Esophagus muscularis mucosa (tissue), 4 donors: ENCODE measurements around the gene RNASET2. TPM values are rescaled to one million over a fixed set of nuclear protein-coding genes. Genes with fewer than 3 reads are reported as not detected.

Source experiments
- DNase-seq: peaks from one replicate; pipeline ENCODE4 v3.0.0-alpha.2; 2017; ENCODE audit errors: extremely low spot score
- H3K27ac ChIP-seq, 4 donors: fragments of 200-600 bp; sonication (generic); replicated peaks in 1 of 4; 1 replicate in 3 of 4; 2 replicates in 1 of 4; pipeline ENCODE4 v1.5.1; 2016 to 2019; ENCODE audit warnings: mild to moderate bottlenecking in 1 of 4
- H3K27me3 ChIP-seq, 4 donors: fragments of 200-600 bp; sonication (generic); one replicate each; pipeline versions ENCODE4 v1.5.1 to v1.6.0; 2016 to 2019
- H3K36me3 ChIP-seq, 4 donors: fragments of 200-600 bp; sonication (generic); one replicate each; pipeline ENCODE4 v1.5.1; 2016 to 2019
- H3K4me1 ChIP-seq, 4 donors: fragments of 200-600 bp; sonication (generic); one replicate each; pipeline ENCODE4 v1.5.1; 2016 to 2019
- H3K4me3 ChIP-seq, 4 donors: fragments of 200-600 bp; sonication (generic); 1 replicate in 2 of 4; 2 replicates in 2 of 4; pipeline ENCODE4 v1.5.1; 2016 to 2019; ENCODE audit warnings: mild to moderate bottlenecking in 4 of 4, moderate library complexity in 1 of 4
- H3K9me3 ChIP-seq, 4 donors: fragments of 200-600 bp; sonication (generic); 1 replicate in 3 of 4; 2 replicates in 1 of 4; pipeline ENCODE4 v1.5.1; 2016 to 2019
- EP300 ChIP-seq: sonication (generic); formaldehyde crosslinking; IDR thresholded peaks from one replicate; pipeline ENCODE4 v1.6.1; 2017; ENCODE audit warnings: antibody characterized with exemption
- POLR2A ChIP-seq: fragments of 450-650 bp; IDR thresholded peaks from one replicate; pipeline ENCODE4 v1.6.1; 2017; ENCODE audit warnings: antibody characterized with exemption, moderate library complexity, mild to moderate bottlenecking, low read depth
- POLR2AphosphoS5 ChIP-seq, 2 donors: sonication (generic); formaldehyde crosslinking; IDR thresholded peaks; one replicate each; pipeline ENCODE4 v1.6.1; 2017; ENCODE audit warnings: antibody characterized with exemption in 2 of 2
- WGBS: methylation state at CpG from one replicate; pipeline ENCODE4 v1.1.5; 2018; 5-methylcytosine and 5-hydroxymethylcytosine counted together
- intact Hi-C: fragments of 100-400 bp; cut with DNase I; formaldehyde crosslinking; loops from one replicate; pipeline ENCODE4 v1.15.1; 2023
- total RNA-seq, 4 donors: library from RNA; depleted of rRNA; stranded (reverse); fragments of >200 nt; gene quantifications; one replicate each; pipeline versions ENCODE4 v1.1.0 to v1.2.1, GENCODE V29; 2016
- TF ChIP-seq, protein P1 (sequence below), 3 experiments: fragments of 200-600 bp in 2 of 3; fragments of 450-650 bp in 1 of 3; sonication (generic) in 2 of 3; IDR thresholded peaks; one replicate each; pipeline ENCODE4 v1.5.1; 2017 to 2019; ENCODE audit warnings: antibody characterized with exemption in 3 of 3, mild to moderate bottlenecking in 2 of 3, moderate library complexity in 1 of 3

Gene RNASET2
- total RNA-seq, 4 donors from 2014 or later, result 24.1 to 54.5 (median 30.4) TPM

DNA sequence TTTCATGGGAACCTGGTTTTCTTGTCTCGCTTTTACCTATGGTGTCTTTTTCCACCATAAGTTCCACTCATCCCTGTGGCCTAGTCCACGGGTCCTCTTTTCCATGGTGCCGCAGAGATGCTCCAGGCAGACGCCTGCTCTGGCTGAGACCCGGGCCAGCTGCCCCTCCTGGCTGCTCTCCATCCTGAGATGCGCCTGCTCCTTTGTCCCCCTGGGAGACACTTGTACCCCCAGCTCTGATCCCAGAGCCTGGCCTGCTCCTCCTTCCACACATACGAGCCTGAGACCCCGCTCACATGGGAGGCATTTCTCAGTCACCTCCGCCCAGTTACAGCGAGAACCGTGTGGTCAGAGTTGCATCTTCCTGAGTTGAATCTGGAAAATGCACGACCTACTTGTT is 29.6 kb downstream of the RNASET2 start:
- Histone ChIP-seq H3K4me1 (peaks cover 0 to 7% (median 3%) of the 10 kb centered on the region in 4 donors), H3K4me3 (no peak overlapping the region), H3K27ac (no peak overlapping the region), H3K27me3 (no peaks in the 10 kb centered on the region), H3K36me3 (peaks cover 0 to 21% (median 9%) of the 10 kb centered on the region in 4 donors), H3K9me3 (no peaks in the 10 kb centered on the region)
- TF ChIP-seq POLR2A, result no peak
- TF ChIP-seq EP300, result no peak
- TF ChIP-seq, protein P1, sequence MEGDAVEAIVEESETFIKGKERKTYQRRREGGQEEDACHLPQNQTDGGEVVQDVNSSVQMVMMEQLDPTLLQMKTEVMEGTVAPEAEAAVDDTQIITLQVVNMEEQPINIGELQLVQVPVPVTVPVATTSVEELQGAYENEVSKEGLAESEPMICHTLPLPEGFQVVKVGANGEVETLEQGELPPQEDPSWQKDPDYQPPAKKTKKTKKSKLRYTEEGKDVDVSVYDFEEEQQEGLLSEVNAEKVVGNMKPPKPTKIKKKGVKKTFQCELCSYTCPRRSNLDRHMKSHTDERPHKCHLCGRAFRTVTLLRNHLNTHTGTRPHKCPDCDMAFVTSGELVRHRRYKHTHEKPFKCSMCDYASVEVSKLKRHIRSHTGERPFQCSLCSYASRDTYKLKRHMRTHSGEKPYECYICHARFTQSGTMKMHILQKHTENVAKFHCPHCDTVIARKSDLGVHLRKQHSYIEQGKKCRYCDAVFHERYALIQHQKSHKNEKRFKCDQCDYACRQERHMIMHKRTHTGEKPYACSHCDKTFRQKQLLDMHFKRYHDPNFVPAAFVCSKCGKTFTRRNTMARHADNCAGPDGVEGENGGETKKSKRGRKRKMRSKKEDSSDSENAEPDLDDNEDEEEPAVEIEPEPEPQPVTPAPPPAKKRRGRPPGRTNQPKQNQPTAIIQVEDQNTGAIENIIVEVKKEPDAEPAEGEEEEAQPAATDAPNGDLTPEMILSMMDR (IDR thresholded peaks at IDR 0.05), result no peak
- no peak for TF ChIP-seq POLR2AphosphoS5 (IDR thresholded peaks at IDR 0.05)
- no peak for DNase-seq
- 90% methylated on average over 12 of the region's 12 CpGs for WGBS
- intact Hi-C loops, result no loop called here

DNA sequence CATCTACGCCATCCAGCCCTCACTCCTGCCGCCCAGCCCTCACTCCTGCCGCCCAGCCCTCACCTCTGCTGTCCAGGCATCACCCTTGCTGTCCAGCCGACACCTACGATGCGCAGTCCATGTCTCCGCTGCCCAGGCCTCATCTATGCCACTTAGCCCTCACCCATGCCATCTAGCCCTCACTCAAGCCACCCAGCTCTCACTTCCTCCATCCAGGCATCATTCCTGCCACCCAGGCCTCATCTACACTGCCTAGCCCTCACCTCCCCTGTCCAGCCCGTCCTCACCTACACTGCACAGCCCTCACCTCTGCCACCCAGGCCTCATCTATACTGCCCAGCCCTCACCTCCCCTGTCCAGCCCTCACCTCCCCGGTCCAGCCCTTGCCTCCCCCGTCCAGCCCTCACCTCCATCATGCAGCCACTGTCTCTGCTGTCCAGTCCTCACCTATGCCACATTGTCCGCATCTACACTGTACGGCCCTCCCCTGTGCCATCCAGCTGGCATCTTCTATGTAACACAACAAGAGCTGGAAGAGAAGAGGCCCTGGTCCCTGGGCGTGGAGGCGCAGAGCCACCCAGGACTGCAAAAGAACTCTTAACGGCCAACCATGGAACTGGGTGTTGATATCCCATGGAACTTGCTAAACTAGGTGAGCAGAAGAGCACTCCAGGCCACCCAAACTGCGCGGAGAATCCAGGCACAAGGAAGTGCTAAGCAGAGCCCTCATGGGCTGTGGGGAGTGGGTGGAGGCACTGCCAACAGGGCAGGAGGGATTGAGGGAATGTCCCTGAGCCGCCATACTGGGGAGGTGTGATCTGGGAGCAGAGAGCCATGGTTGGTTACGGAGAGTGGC is 31.0 kb downstream of the RNASET2 start:
- Histone ChIP-seq H3K27me3 (no peaks in the 10 kb centered on the region), H3K4me3 (no peak overlapping the region), H3K36me3 (peaks cover 0 to 21% (median 9%) of the 10 kb centered on the region in 4 donors), H3K4me1 (peaks cover 0 to 7% (median 3%) of the 10 kb centered on the region in 4 donors), H3K9me3 (no peaks in the 10 kb centered on the region), H3K27ac (no peak overlapping the region)
- intact Hi-C loops, result no loop called here
- no peak for TF ChIP-seq POLR2AphosphoS5 (IDR thresholded peaks at IDR 0.05)
- TF ChIP-seq POLR2A, result no peak
- TF ChIP-seq, protein P1 (IDR thresholded peaks at IDR 0.05), result no peak
- no peak for TF ChIP-seq EP300
- 96% methylated on average over 19 of the region's 19 CpGs for WGBS
- DNase-seq, result no peak

DNA sequence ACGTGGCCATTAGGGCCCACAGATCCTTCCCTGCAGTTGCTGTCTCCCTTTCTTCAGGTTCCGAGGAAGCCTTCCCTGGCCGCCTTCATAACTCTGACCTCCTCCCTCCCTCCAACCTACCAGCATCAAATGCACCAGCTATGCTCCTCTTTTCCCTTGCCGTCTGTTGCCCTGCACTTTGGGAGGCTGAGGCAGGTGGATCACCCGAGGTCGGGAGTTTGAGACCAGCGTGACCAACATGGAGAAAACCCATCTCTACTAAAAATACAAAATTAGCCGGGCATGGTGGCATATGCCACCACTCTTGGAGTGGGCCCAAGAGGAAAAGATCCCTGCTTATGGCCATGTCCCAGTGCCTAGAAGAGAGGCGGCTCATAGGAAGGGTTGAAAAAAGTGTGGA is 31.8 kb downstream of the RNASET2 start:
- TF ChIP-seq, protein P1 (IDR thresholded peaks at IDR 0.05), result no peak
- TF ChIP-seq POLR2A (no peak), POLR2AphosphoS5 (IDR thresholded peaks at IDR 0.05) (no peak), EP300 (no peak)
- over 99% methylated on average over 9 of the region's 9 CpGs for WGBS
- Histone ChIP-seq H3K36me3 (peaks cover 0 to 15% (median 9%) of the 10 kb centered on the region in 4 donors), H3K4me1 (peaks cover 0 to 6% (median under 1%) of the 10 kb centered on the region in 4 donors), H3K4me3 (no peak overlapping the region), H3K27me3 (no peaks in the 10 kb centered on the region), H3K27ac (no peak overlapping the region), H3K9me3 (no peaks in the 10 kb centered on the region)
- DNase-seq, result no peak
- intact Hi-C loops, result no loop called here

DNA sequence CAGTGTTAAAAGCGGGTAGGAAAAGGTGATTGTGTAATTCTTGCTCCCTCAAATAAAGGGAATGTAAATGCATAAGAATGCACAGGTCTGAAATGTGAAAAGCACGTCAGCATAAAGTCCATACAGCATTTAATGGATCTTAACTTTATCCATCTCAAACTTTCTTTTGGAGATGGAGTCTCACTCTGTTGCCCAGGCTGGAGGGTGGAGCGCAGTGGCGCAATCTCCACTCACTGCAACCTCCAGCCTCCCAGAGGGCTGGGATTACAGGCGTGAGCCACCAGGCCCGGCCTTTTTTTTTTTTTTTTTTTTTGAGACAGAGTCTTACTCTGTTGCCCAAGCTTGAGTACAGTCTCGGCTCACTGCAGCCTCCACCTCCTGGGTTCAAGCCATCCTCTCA is 33.4 kb downstream of the RNASET2 start:
- Histone ChIP-seq H3K36me3 (peaks cover 0 to 1% (median 0%) of the 10 kb centered on the region in 4 donors), H3K4me3 (no peak overlapping the region), H3K4me1 (no peaks in the 10 kb centered on the region), H3K27me3 (no peaks in the 10 kb centered on the region), H3K9me3 (no peaks in the 10 kb centered on the region), H3K27ac (no peak overlapping the region)
- TF ChIP-seq, protein P1 (IDR thresholded peaks at IDR 0.05), result no peak
- TF ChIP-seq EP300, result no peak
- DNase-seq, result no peak
- WGBS, result 95% methylated on average over 7 of the region's 7 CpGs
- intact Hi-C loops, result no loop called here
